ENCODE measurements around the gene YIF1B.

Gene YIF1B

DNA sequence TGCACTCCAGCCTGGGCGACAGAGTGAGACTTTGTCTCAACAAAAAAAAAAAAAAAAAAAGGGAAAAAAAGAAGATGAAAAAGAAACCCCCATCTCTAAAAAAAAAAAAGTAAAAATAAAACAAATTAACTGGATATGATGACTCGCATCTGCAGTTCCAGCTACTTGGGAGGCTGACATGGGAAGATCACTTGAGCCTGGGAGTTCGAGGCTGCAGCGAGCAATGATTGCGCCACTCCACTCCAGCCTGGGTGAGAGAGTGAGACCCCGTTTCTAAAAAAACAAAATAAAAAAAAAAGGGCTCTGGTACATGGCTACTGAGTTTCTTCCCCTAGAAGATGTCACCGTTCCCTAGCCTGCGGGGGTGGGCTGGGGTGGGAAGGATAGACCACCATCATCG lies 17.5 kb upstream of the YIF1B start:
- DNase-seq, result no peak

DNA sequence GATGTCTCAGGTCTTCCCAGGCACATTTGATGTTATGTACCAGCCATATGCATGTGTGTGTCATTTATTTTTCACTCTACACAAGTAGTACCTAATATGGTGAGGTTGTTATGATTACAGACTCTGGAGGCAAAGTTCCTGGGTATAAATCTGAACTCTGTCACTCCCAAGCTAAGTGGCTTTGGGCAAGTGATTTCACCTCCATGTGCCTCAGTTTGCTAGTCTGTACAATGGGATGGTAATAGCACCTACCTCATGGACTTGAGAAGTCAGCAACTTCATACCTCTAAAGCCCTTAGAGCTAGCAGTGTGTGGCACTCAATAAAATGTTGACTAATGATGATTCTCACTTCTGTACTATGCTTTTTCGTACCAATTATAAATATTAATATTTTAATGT lies 16.0 kb upstream of the YIF1B start:
- DNase-seq, result no peak

DNA sequence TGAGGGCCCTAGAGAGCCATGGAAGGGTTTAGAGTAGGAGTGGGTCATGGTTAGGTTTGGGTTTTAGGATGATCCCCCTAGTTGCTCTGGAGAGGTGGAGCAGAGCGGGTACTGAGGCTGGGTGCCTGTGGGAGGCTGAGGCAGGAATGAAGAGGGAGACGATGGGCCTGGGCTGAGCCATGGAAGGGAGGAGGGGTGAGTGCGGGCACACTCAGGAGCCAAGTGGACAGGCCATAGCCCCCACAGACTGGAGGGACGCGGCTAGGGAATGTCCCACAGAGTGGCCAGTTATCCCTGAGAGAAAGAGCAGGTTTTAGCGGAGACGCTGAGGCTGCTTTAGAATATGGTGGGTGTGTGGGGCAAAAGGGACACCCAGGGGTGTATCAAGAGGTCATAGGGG lies 13.9 kb upstream of the YIF1B start:
- DNase-seq, result no peak

DNA sequence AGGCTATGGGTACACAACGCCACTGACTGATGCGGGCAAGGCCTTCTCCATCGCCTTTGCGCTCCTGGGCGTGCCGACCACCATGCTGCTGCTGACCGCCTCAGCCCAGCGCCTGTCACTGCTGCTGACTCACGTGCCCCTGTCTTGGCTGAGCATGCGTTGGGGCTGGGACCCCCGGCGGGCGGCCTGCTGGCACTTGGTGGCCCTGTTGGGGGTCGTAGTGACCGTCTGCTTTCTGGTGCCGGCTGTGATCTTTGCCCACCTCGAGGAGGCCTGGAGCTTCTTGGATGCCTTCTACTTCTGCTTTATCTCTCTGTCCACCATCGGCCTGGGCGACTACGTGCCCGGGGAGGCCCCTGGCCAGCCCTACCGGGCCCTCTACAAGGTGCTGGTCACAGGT lies 10.8 kb upstream of the YIF1B start:
- no peak for DNase-seq

DNA sequence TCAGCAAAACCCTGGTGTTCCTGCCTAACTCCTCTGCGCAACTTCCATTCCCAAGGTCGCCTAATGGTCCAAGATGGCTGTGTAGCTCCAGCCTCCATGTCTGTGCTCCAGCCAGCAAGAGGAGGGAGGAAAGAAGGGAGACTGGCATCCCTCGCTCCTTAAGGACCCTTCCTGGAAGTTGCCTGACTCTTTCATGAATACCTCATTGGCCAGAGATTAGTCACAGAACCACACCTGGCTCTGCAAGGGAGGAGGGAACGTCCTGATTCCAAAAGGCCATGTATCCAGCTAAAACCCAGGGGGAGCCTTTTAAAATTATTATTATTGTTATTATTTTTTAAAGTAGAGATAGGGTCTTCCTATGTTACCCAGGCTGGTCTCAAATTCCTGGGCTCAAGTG lies 8.7 kb upstream of the YIF1B start:
- no peak for DNase-seq

DNA sequence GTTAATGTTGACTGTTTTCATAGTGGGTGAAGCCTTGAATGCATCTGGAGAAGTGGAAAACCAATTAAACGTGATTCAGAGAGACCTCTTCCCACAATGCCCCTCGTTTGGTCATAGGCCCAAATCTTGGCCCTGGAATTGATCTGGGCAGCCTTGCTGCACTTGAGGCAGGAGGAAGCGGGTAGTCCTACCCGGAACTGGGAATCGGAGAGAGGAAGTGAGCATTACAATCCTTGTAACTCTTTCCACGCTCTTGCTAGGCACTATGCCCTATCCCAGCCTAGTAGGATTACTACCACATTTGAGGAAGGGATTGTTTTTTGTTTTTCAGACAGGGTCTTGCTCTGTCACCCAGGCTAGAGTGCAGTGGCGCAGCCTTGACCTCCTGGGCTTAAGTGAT lies 7.5 kb upstream of the YIF1B start:
- DNase-seq, result no peak

DNA sequence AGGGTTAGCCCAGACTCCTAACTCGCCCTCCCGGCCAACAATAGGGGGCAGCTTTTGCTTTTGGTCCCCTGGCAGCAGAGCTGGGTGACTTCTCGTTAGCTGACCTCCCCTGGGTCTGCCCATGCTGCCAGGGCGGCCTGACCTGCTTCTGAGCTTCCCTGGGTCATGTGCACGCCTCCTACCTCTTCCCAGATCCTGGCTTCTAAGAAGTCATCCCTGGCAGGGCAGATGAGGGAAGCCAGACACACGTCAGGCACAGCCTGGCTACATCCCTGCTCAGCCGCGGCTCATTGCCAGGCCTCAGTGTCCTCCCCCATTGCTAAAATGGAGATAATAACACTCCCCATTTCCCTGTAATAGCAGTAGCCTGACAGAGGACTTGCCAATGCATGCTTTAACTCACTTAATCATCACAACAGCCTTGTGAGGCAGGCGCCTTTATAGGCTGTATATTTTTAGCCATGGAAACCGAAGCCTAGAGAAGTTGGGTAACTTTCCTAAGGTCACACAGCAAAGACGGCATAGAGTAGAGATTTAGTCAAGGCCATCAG lies 6.0 kb upstream of the YIF1B start:
- DNase-seq, result no peak

DNA sequence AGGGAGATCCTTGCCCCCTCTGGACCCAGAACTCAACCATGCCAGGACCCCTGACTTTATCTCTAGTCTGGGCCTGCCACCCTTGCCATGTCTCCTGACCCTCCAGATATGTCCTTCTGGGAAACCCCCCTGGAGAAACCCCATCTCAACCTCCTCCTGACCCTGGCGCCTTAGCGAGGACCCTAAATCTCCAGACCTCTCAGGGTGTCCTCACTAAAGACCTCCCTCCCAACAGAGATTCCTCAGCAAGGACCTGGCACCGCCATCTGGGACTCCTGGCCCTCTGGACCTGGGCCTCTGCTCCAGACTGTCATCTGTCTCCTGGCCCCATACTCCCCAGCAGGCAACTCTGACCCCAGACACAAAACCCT lies 5.2 kb upstream of the YIF1B start:
- DNase-seq, result no peak

DNA sequence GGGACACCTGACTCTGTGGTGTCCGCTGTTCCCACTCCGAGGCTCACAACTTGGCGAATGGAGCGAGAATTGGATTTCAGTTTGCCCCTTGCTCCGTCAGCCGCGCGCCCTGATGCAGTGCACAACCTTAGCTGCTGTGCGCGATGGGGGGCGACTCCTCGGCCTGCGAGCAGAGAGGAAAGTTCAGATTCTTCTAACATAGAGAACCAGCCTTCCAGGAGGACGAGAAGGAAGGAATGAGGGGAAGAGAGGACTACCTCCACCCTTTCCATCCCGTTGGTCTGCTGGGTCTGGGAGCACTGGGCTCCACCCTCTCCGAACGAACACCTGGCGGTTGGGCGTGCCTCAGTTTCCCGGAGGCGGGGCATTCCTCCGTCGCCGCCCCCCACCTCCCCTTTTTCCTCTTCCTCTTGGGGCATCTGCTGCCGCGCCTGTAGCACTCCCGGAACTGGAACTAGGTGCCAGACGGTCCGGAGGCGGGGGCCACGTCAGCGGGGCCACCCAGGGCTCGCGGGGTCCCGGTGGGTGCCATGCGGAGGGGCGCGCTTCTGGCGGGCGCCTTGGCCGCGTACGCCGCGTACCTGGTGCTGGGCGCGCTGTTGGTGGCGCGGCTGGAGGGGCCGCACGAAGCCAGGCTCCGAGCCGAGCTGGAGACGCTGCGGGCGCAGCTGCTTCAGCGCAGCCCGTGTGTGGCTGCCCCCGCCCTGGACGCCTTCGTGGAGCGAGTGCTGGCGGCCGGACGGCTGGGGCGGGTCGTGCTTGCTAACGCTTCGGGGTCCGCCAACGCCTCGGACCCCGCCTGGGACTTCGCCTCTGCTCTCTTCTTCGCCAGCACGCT lies 3.9 kb upstream of the YIF1B start, which contains the start of gene KCNK6:
Gene KCNK6, plus strand, starts transcription at position 425 of the 838 bp plus-strand sequence. Its CDS starts 106 bp downstream, at position 531.
- no peak for DNase-seq

DNA sequence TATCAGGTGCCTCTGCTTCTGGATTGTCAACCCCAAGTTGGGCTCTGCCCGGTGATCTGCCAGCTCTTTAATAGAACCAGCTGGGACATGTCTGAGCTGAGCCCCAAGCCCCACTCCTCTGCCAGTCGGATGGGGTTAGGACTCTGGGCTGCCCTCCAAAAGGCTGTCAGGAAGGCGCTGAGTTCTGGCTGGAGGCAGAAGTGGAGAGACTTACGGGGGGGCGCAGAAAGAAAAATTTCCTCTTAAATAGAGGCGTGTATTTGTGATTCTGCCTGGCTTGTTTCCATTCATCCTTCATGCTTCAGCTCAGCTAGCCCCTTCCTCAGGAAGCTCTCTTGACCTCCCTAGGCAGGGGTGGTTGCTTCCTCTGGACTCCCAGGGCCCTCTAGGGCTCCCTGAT lies 2.9 kb upstream of the YIF1B start:
- peak; percentile 15 for DNase-seq

DNA sequence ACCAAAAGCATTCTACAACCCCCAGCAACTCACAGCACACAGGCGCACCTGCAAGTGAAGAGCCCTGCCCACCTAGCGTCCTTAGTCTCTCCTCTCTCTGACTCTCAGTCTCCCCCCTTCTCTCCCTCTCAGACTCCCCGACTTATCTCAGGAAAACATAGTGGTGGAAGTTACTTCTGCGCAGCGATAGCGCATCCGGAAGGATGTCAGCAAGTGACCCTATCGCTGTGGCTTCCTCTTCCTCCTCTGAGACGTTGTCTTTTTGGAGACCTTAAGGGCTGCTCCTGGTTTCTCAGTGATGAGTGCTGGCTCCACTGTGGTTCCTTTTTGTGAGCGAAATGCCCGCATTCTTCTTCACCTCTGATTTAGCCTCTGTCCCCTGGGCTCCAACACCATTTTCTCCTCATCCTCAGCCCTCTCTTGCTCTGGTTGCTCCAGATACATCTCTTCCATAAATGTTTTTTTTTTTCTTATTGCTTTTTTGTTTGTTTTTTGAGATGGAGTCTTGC lies 1.4 kb upstream of the YIF1B start:
- no peak for DNase-seq

DNA sequence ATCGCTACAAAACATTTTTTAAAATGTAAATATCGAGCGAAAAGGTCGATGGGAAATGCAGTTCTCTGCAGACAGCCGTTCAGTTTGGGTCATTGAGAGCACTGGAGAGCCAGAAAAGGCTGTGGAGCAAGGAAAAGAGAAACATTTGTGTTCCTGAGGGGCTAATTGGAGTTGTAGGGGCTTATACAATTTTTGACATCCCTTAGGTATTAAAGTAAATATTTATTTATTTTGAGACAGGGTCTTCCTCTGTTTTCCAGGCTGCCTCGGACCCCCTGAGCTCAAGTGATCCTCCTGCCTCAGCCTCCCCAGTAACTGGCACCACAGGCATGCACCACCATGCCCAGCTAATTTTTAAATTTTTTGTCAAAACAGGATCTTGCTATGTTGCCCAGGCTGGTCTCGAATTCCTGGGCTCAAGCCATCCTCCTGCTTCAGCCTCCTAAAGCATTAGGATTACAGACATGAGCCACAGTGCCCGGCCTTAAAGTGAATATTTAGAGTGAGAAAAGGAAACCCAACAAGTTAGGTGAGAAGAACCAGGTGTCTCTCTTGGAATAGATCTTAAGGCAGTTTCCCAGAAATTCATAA lies 825 bp upstream of the YIF1B start:
- DNase-seq, result no peak

DNA sequence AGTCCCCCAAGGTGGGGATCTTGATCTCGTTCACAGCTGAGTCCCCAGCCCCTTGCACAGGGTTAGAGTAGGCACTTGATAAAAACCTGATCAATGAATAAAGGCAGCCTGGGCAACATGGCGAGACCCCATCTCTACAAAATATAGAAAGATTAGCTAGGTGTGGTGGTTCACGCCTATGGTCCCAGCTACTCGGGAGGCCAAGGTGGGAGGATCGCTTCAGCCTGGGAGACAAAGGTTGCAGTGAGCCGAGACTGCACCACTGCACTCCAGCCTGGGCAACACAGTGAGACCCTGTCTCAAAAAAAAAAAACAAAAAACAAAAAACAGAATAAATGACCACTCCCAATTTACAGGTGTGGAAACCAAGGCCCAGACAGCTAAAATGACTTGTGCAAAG lies 4.8 kb downstream of the YIF1B start:
- no peak for DNase-seq

DNA sequence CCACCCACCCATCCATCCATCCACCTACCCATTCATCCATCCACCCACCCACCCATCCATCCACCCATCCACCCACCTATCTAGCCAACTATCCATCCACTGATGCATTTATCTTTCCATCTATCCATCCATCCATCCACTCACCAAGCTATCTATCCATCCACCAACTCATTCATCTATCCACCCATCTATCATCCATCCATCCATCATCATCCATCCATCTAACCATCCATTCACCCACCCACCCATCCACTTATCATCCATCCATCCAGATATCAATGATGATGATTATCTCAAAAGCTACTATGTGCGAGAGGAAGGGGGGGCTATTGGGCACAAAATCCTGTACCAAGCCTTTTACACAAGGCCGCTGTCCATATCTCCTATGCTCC lies 5.5 kb downstream of the YIF1B start:
- no peak for DNase-seq

DNA sequence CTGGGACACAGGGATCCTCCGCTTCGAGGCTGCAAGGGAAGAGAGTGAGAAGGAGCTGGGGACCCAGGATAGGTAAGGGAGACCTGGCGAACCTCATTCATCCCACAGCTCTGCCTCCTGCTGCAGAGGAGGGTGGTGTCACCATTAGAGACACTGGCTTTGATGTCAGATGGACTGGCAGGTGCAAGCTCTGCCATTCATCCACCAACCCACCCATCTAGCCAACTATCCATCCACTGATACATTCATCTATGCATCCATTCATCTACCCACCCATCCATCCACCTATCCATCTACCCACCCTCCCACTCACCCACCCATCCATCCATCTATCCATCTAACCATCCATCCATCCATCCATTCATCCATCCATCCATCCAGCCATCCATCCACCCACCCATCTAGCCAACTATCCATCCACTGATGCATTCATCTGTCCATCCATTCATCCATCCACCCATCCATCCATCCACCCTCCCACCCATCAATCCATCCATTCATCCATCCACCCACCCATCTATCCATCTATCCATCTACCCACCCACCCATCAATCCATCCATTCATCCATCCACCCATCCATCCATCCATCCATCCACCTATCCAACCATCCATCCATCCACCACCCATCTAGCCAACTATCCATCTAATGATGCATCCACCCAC lies 6.0 kb downstream of the YIF1B start:
- DNase-seq, result no peak

DNA sequence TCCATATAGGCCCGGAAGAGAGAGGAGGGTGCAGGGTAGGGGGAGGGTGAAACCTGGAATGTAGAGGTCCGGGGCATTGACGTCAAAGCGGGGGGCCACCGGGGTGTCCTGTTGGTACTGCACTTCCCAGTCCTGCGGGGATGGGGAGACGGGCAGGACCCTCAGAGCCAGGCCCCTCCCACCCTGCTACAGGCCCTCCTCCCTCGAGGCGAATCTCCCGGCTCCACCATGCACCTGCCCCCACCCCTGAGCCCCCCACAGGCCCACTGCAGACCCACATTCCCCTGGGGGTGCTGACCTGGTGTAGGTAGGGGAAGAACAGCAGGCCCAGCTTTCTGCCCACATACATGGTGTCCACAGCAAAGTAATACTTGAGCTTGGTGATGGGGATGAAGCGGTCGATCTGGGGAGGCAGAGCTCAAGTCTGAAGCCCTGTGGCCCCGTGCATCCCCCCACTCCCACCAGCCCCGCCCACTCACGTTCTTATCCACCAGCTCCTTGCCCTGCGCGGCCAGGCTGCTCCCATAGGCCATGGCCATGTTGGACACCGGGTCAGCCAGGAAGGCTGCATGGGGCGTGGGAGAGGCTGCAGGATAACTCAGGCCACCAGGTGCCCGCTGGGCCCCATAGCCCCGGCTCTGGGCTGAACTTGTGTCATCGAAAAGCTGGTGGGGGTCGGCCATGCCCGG lies 6.7 kb downstream of the YIF1B start:
- DNase-seq, result no peak

DNA sequence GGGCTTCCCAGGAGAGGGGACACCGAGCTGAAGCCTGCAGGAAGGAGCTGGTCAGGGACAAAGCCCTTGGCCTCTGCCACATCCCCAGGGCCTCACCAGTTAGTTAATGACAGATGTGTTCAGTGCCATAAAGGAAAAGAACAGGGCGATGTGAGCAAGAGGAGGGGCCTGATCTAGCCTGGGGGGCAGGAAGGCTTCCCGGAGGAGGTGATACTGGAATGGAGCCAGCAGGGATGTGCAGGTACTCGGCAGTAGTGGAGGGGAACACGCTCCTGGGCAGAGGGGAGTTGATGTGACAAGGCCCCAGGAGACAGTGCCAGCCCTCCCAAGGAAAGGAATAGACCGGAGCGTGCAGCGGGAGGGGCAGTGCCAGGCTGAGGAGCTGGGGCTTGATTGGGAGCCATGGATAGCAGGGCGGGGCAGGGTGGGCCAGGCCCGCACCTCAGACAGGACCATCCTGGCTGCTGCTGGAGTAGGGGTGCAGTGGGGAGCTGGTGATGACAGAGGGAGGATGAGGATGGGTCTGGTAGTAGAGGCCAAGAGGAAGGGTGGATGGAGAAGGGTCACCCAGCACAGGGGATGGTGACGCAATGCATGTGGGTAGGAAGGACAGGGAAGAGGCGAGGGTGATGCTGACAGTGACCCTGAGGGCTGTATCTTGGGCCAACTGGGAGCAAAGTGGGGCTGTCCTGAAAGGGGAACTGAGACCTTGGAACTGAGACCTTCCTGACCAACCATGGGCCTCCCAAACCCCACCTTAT lies 7.6 kb downstream of the YIF1B start:
- no peak for DNase-seq

DNA sequence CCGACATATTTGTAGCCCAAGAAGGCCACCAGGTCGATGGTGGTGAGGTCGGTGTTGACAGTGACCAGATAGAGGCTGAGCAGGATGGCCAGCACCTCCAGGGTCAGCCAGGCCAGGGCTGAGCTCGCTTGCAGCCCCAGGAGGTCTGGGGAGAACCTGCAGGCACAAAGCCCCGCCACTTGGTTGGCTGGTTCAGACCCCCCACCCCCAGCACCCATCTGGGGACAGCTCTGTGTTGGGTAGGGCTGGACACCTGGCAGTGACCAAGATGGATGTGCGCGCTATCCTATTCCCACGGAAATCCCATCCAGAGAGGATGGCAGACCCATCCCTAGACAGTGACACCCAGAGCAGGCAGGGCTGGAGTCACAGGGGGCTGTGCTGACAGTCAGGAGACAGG lies 8.2 kb downstream of the YIF1B start:
- DNase-seq, result no peak

DNA sequence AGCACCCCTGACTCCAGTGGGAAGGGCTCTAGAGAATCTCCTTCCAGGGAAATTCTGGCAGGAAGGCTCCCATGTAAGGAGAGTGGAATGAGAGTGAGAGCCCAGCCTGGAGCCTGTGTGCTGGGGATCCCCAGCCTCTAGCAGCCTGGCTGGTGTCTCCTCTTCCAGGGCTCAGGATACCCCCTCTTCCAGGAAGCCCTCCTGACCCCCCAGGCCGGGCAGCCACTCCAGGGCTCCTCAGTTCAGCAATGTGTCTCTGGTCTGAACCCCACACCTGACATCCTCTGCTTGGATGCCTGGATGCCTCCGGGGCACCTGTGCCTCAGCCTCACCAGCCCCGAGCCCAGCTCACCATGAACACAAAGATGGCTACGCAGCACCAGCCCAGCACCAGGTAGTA lies 8.7 kb downstream of the YIF1B start:
- no peak for DNase-seq

DNA sequence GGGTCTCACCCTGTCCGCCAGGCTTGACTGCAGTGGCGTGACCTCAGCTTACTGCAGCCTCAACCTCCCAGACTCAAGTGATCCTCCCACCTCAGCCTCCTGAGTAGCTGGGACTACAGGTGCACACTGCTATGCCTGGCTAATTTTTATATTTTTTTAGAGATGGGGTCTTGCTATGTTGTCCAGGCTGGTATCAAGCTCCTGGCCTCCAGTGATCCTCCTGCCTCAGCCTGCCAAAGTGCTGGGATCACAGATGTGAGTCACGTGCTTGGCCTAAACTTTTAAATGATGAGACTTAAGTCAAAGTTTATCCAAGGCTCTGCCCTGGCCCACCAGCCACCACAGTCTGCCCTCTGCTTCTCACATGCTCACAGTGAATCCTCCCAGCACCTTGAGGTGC lies 9.5 kb downstream of the YIF1B start:
- DNase-seq, result no peak

DNA sequence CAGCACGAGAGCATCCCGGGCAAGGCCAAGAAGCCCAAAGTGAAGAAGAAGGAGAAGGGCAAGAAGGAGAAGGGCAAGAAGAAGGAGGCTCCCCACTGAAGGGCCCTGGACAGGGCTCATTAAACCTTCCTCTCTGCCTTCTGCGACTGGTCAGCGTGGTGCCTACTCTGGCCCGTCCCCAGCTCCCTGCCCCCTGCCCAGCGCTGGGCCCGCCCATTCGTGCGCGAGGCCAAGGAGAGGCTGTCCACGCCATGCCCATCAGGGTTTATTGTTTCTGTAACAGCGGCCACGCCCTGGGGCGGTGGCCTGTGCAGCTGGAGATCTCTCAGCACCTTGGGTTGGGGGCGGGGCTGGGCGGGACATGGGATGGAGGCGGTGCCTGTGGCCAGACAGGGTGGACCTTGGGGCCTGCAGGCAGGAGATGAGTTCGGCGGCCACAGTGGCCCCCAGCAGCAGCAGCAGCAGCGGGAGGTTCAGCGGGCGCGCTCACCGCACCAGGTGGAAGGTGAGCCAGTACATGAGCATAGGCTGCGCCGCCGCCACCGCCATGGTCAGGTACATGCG lies 10.8 kb downstream of the YIF1B start:
- DNase-seq, result no peak

DNA sequence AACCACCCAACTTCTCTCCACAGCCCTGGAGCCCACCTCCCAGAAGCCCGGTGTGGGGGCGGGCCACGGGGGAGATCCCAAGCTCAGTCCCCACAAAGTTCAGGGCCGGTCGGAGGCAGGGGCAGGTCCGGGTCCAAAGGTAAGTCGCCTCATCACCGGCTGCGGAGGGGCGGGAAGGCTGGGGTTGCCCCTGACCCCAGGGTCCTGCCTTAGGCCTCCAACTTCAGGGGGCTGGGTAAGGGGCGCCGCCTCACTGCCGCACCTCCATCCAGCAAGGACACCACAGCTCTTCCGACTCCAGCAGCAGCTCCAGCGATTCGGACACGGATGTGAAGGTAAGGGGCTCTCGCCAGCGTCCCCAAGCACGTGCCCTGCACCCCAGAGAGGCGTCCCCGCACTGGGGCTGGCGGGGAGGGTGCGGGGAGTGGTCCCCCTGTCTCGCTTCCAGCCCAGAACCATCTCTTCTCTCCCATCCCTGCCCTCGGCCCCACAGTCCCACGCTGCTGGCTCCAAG lies 11.3 kb downstream of the YIF1B start:
- DNase-seq, result no peak

All from NCI-H1694 treated with DMSO at 0.1 percent for 48 hours (cell line).